Measurements from ENCODE around the gene SPR. TPM values are rescaled to one million over a fixed set of nuclear protein-coding genes. Genes with fewer than 3 reads are reported as not detected.

Gene SPR
- polyA plus RNA-seq, 1 of the 3 experiments (the other 2 are of a cell fraction), result 25.7 TPM

DNA sequence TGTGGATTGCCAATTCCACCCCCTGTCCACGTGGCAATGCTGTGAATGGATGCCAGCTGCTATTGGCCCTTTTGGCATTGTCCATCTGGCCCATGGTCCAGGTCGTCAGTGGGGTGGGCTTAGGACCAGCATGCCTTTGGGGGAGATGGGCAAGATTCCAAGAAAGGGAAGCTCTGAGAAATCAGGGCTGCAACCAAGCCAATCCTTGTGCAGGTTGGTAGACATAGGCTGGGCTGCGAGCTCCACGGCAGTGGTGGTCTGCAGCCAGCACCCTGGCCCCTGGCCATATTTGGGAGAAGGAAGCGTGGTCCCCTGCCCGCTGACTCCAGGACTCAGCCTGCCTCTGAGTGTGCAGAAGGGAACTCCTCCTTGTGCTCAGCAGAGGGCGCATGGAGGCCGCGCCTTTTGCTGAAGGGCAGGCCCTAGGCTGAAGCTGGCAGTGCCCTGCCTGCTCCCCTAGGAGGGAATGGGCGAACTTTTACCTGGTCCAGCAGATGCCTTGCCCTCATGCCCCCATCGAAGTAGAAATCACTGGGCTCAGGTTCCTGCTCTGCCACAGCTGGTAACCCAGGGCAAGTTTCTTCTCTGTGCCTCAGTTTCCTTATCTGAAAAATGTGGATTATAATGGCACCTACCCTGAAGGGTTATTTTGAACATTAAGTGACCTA is 5.4 kb downstream of the SPR start:
- peak; percentile 77 for DNase-seq
- Histone ChIP-seq H3K36me3 (replicated peaks in 1 of 2; ENCODE audit: control insufficient read depth in 1 of 2, insufficient read depth in 2 of 2, low read length in 1 of 2) (peaks cover 0 to 12% of the 10 kb centered on the region in 2 experiments), H3K4me1 (ENCODE audit: control insufficient read depth in 1 of 2, insufficient read depth in 2 of 2, low read depth in 1 of 2, low read length in 1 of 2) (peaks cover 6 to 12% of the 10 kb centered on the region in 2 experiments; a peak in 2 of 4 replicates), H3F3A (replicated peaks; ENCODE audit: insufficient read depth) (peaks cover 1% of the 10 kb centered on the region), H3K9me2 (no peaks in the 10 kb centered on the region), H3K27me3 (ENCODE audit: insufficient read depth) (no peaks in the 10 kb centered on the region), H4K20me1 (ENCODE audit: insufficient read depth) (peaks cover 6% of the 10 kb centered on the region; the same call in 1 of the 2 replicates), H3K9ac (no peak overlapping the region), H3K79me2 (ENCODE audit: insufficient read depth) (no peaks in the 10 kb centered on the region), H2AFZ (ENCODE audit: low read depth) (no peak overlapping the region), H3K27ac (ENCODE audit: low read depth in 2 of 2, low read length in 1 of 2) (no peak overlapping the region), H3K4me3 (ENCODE audit: low read depth in 2 of 2, low read length in 1 of 2) (no peak overlapping the region; a peak in 1 of 4 replicates), H3K4me2 (no peak overlapping the region), H3K9me3 (no peaks in the 10 kb centered on the region)
- CTCF ChIA-PET, result interaction anchor here (0.7 to 10.6 kb wide), 62 partner anchors 9 to 1105 kb away, joined by 3 to 173 read pairs (median 5); partner anchors contain the start of genes EMX1 and NOTO
- POLR2A ChIA-PET, result interaction anchor here (1.2 kb wide), 1 partner anchor 285 kb away, joined by 6 read pairs; no protein-coding TSS in a partner anchor
- WGBS (ENCODE audit: low lambda C conversion rate), result 16% methylated on average over 6 of the region's 11 CpGs
- no peak for TF ChIP-seq MEF2A (IDR thresholded peaks at IDR 0.05; ENCODE audit: borderline replicate concordance, low read depth)
- no peak for TF ChIP-seq GATA2 (CRISPR knock-in tag; IDR thresholded peaks at IDR 0.05)
- no peak for TF ChIP-seq TCF12 (IDR thresholded peaks at IDR 0.05)
- peak; percentile 70 for TF ChIP-seq RAD21 (IDR thresholded peaks at IDR 0.05; ENCODE audit: low read length)
- TF ChIP-seq EP300 (IDR thresholded peaks at IDR 0.05; ENCODE audit: borderline replicate concordance in 1 of 2, low read depth in 1 of 2, low read length in 1 of 2), result no peak
- TF ChIP-seq, protein P1, sequence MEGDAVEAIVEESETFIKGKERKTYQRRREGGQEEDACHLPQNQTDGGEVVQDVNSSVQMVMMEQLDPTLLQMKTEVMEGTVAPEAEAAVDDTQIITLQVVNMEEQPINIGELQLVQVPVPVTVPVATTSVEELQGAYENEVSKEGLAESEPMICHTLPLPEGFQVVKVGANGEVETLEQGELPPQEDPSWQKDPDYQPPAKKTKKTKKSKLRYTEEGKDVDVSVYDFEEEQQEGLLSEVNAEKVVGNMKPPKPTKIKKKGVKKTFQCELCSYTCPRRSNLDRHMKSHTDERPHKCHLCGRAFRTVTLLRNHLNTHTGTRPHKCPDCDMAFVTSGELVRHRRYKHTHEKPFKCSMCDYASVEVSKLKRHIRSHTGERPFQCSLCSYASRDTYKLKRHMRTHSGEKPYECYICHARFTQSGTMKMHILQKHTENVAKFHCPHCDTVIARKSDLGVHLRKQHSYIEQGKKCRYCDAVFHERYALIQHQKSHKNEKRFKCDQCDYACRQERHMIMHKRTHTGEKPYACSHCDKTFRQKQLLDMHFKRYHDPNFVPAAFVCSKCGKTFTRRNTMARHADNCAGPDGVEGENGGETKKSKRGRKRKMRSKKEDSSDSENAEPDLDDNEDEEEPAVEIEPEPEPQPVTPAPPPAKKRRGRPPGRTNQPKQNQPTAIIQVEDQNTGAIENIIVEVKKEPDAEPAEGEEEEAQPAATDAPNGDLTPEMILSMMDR (IDR thresholded peaks at IDR 0.05), result peak; percentile 71
- no peak for TF ChIP-seq YY1 (IDR thresholded peaks at IDR 0.05; ENCODE audit: low read depth)
- TF ChIP-seq SMC3 (IDR thresholded peaks at IDR 0.05; ENCODE audit: low read depth, low read length), result peak; percentile 80

GRCh38 chr2:72893594-72894319 is 6.5 kb downstream of the SPR start:
- peak; percentile 79 for DNase-seq
- H3K9me2 ChIP-seq, result no peaks in the 10 kb centered on the region
- POLR2A ChIA-PET, result interaction anchor here (1.2 kb wide), 1 partner anchor 284 kb away, joined by 6 read pairs; no protein-coding TSS in a partner anchor

More at GRCh38 chr2:72893594-72894319, 6.5 kb downstream of the SPR start:
- H4K20me1 ChIP-seq (ENCODE audit: insufficient read depth), result no peaks in the 10 kb centered on the region; the same call in 1 of the 2 replicates
- peaks cover 0 to 8% of the 10 kb centered on the region in 2 experiments; a peak in 1 of 4 replicates for H3K4me1 ChIP-seq (ENCODE audit: control insufficient read depth in 1 of 2, insufficient read depth in 2 of 2, low read depth in 1 of 2, low read length in 1 of 2)
- TF ChIP-seq SMC3 (IDR thresholded peaks at IDR 0.05; ENCODE audit: low read depth, low read length) (peak; percentile 67), RAD21 (IDR thresholded peaks at IDR 0.05; ENCODE audit: low read length) (peak; percentile 76), RFX5 (IDR thresholded peaks at IDR 0.05; ENCODE audit: low read length) (no peak), REST (IDR thresholded peaks at IDR 0.05; ENCODE audit: low read depth, low read length) (no peak)
- TF ChIP-seq, protein P1 (IDR thresholded peaks at IDR 0.05), result peak; percentile 69
- peaks cover 0 to 12% of the 10 kb centered on the region in 2 experiments for H3K36me3 ChIP-seq (replicated peaks in 1 of 2; ENCODE audit: control insufficient read depth in 1 of 2, insufficient read depth in 2 of 2, low read length in 1 of 2)
- no peak overlapping the region for H3K9ac ChIP-seq
- H3K4me2 ChIP-seq, result no peak overlapping the region
- H3K9me3 ChIP-seq, result no peaks in the 10 kb centered on the region
- no peaks in the 10 kb centered on the region for H3F3A ChIP-seq (replicated peaks; ENCODE audit: insufficient read depth)
- H2AFZ ChIP-seq (ENCODE audit: low read depth), result no peak overlapping the region
- no peak overlapping the region for H3K4me3 ChIP-seq (ENCODE audit: low read depth in 2 of 2, low read length in 1 of 2)
- no peak overlapping the region for H3K27ac ChIP-seq (ENCODE audit: low read depth in 2 of 2, low read length in 1 of 2)
- no peaks in the 10 kb centered on the region for H3K79me2 ChIP-seq (ENCODE audit: insufficient read depth)
- 57% methylated on average over 7 of the region's 15 CpGs for WGBS (ENCODE audit: low lambda C conversion rate)
- CTCF ChIA-PET, result interaction anchor here (0.6 to 10.6 kb wide), 66 partner anchors 9 to 859 kb away, joined by 3 to 173 read pairs (median 5); partner anchors contain the start of genes EMX1, NOTO and SFXN5
- no peaks in the 10 kb centered on the region; the same call in 1 of the 2 replicates for H3K27me3 ChIP-seq (ENCODE audit: insufficient read depth)
